NCI-H524 treated with DMSO at 0.1 percent for 48 hours (cell line): Measurements from ENCODE around the gene RAF1.
"Not testable (repeated sequence)": the region's sequence is repeated elsewhere in the genome, so short reads cannot be mapped to it uniquely, and the experiment has no call there.

Experiments
- DNase-seq: peaks from one replicate; lab custom pipeline; 2025; lab: John Stamatoyannopoulos, UW

RAF1 gene

GRCh38 chr3:12675115-12675810 is 11.3 kb upstream of the RAF1 start:
- no peak for DNase-seq

- not testable (repeated sequence) for DNase-seq
These were observed 10.2 kb upstream of the RAF1 start for GRCh38 chr3:12673956-12674736.

- no peak for DNase-seq
These were observed 7.2 kb upstream of the RAF1 start for GRCh38 chr3:12671120-12671450.

- DNase-seq = no peak
These were observed 6.6 kb upstream of the RAF1 start for GRCh38 chr3:12670365-12671119.

GRCh38 chr3:12663401-12663935 is 449 bp downstream of the RAF1 start:
- no peak for DNase-seq

- no peak for DNase-seq
These were observed 1.1 kb downstream of the RAF1 start for GRCh38 chr3:12662593-12663400.

- no peak for DNase-seq
These were observed 1.9 kb downstream of the RAF1 start for GRCh38 chr3:12661926-12662592.

GRCh38 chr3:12661375-12661774 is 2.5 kb downstream of the RAF1 start:
- not testable (repeated sequence) for DNase-seq

GRCh38 chr3:12660196-12660595 is 3.7 kb downstream of the RAF1 start:
- no peak for DNase-seq

- no peak for DNase-seq
These were observed 4.5 kb downstream of the RAF1 start for GRCh38 chr3:12659316-12660015.

GRCh38 chr3:12658593-12659058 is 5.3 kb downstream of the RAF1 start:
- DNase-seq = no peak

- no peak for DNase-seq
These were observed 7.1 kb downstream of the RAF1 start for GRCh38 chr3:12656850-12657249.

- DNase-seq = no peak
These were observed 7.7 kb downstream of the RAF1 start for GRCh38 chr3:12656193-12656592.

- DNase-seq = no peak
These were observed 8.2 kb downstream of the RAF1 start for GRCh38 chr3:12655701-12656100.

GRCh38 chr3:12653747-12654146 is 10.2 kb downstream of the RAF1 start:
- DNase-seq = no peak

- DNase-seq = no peak
These were observed 15.4 kb downstream of the RAF1 start for GRCh38 chr3:12648384-12648959.

- no peak for DNase-seq
These were observed 19.5 kb downstream of the RAF1 start for GRCh38 chr3:12644331-12644937.

- DNase-seq = no peak
These were observed 20.2 kb downstream of the RAF1 start for GRCh38 chr3:12643724-12644123.

- peak; percentile 22 for DNase-seq
These were observed 20.9 kb downstream of the RAF1 start for GRCh38 chr3:12643010-12643380.

- not testable (repeated sequence) for DNase-seq
These were observed 23.1 kb downstream of the RAF1 start for GRCh38 chr3:12640853-12641252.
